ENCODE measurements around the gene PLEKHO2.

DNA sequence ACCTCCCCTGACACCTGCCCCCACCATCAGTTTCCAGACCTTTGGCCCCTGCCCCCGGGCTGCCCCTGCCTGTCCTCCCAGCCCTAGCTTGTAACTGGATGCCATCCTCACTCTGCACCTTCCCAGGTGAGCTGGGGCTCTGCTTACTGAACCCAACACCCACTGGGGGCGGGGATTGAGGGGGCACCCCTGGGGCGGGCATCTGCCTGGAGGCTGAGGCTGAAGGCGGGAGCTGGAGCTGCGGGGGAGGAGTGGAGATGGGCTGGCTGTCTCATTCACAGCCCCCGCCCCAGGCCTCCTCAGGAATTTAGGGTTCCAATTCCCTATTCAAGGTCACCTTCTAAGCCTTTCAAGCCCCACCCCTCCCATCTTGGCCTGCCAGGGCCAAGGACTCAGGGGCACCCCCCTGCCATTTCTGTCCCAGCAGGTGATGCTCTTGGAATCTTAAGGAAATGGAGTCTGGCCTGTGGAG is 33.9 kb upstream of the PLEKHO2 start:
- TF ChIP-seq, protein P1, sequence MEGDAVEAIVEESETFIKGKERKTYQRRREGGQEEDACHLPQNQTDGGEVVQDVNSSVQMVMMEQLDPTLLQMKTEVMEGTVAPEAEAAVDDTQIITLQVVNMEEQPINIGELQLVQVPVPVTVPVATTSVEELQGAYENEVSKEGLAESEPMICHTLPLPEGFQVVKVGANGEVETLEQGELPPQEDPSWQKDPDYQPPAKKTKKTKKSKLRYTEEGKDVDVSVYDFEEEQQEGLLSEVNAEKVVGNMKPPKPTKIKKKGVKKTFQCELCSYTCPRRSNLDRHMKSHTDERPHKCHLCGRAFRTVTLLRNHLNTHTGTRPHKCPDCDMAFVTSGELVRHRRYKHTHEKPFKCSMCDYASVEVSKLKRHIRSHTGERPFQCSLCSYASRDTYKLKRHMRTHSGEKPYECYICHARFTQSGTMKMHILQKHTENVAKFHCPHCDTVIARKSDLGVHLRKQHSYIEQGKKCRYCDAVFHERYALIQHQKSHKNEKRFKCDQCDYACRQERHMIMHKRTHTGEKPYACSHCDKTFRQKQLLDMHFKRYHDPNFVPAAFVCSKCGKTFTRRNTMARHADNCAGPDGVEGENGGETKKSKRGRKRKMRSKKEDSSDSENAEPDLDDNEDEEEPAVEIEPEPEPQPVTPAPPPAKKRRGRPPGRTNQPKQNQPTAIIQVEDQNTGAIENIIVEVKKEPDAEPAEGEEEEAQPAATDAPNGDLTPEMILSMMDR (IDR thresholded peaks at IDR 0.05; ENCODE audit: insufficient read depth, low read length, poor library complexity, severe bottlenecking), result no peak
- TF ChIP-seq EZH2phosphoT487 (conservative IDR thresholded peaks at IDR 0.05; ENCODE audit: low read length), result no peak
